HG02884 (cell line): ENCODE data around the gene PLXNB2.

ENCODE experiments used
- ATAC-seq: cut with Tn5 transposase; IDR thresholded peaks from one replicate; pipeline ENCODE4 v1.9.1; 2021; ENCODE audit warnings: mild to moderate bottlenecking, moderate library complexity; ENCODE audit not compliant: unreplicated experiment

PLXNB2 gene

DNA sequence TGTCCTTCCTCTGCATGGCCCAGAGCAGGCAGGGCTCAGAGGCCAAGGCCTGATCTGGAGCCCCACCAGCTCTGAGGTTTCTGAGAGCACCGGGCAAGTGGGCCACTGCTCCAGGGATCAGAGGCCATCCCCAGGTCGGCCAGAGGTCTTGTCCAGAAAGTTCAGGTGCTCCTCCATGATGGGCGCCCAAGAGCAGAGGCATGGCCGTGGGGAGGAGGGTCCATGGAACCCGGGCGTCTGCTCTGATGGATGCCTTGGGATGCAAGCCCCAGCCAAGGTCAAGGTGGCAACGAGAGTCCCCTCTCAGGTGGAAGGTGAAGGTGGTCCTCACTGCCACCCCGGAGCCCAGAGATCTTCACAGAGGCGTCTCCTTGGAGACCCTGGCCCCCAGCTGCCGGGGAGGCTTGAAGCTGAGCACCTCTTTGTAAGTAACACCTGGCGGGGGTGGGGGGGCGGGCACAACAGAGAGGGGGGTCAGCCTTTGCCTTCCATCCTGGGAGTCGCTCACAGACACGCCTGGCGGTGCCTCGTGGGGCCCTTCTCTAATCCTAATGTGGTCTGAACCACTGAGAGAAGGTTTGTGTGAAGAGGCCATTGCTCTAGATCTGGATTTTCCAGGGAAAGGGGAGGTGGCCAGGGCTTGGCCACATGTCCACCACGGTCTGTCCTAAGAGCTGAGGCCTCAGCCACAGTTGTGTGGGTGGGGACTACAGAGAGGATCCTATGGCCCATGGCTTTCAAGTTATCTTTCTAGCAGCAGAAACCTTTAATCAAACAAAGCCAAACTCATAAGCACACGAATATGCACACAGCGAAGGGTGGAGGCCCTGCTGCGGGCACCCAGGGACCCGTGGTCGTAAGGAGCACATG is 54.2 kb downstream of the PLXNB2 start:
- ATAC-seq, result no peak

DNA sequence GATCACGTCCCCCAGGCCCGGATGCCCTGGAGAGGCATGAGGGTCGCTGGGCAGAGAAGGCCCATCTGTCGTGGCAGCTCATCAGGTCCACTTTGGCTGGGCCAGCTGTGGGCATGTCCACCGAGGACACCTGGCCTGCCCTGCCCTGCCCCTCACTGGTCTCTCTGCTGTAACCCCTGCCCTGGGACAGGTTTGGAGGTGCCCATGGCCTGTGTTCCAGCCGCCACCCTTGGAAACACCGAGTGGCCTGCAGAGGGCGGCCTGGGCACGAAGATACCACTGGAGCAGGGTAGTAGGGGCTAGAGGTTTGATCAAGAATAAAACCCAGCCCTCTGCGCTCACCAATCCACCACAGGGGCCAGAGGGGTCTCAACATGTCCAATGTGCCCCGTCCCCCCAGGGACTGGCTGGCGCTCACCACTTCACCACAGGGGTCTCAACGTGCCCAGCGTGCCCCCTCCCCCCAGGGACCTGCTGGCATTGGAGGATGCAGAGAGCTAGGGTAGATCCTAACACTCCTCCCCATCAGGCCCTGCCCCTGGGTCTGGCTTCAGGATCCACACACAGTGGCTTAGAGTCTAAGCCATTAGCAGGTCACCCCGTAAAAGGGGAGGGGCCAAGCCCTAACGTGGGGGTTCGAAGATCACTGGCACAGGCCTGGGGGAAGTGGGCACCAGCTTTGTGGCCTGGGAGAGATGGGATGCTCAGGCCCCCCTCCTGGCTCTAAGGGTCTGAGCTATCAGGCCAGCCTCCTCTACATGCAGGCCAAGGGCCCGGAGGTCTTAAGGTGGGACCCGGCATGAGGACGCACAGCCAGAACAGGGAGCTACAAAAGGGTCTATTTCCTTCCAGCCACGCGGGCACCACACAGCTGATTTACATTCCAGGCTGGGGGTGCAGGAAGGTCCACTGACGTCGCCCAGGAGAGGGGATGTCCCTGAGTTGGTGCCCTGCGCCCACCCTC is 55.1 kb downstream of the PLXNB2 start:
- ATAC-seq, result no peak

DNA sequence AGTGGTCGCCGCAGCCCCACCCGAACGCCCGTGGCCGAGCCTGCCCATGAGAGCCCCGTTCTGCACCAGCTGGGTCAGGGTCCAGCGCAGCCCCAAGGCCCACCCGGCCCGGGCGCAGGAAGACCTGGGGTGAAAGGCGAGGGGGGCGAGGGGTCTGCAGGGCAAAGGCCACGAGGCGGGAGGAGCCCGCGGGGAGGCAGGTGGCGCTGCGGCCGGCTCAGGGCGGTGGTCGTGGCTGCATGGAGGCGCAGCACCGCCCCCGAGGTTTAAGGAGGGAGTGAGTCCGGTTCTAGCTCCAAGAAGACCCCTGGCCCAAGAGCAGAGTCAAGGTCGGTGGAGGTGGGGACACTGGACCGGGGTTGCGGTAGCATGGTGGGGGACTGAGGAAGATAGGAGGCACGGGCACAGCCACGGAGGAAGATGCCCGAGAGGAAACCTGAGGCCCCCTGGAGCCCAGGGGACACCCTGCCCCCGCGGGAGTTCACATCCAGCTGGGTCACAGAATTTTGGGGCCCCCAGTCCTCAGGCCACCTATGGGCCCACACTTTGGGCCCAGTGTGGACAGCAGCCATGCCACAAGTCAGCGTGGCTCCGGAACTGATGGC is 55.9 kb downstream of the PLXNB2 start:
- no peak for ATAC-seq

DNA sequence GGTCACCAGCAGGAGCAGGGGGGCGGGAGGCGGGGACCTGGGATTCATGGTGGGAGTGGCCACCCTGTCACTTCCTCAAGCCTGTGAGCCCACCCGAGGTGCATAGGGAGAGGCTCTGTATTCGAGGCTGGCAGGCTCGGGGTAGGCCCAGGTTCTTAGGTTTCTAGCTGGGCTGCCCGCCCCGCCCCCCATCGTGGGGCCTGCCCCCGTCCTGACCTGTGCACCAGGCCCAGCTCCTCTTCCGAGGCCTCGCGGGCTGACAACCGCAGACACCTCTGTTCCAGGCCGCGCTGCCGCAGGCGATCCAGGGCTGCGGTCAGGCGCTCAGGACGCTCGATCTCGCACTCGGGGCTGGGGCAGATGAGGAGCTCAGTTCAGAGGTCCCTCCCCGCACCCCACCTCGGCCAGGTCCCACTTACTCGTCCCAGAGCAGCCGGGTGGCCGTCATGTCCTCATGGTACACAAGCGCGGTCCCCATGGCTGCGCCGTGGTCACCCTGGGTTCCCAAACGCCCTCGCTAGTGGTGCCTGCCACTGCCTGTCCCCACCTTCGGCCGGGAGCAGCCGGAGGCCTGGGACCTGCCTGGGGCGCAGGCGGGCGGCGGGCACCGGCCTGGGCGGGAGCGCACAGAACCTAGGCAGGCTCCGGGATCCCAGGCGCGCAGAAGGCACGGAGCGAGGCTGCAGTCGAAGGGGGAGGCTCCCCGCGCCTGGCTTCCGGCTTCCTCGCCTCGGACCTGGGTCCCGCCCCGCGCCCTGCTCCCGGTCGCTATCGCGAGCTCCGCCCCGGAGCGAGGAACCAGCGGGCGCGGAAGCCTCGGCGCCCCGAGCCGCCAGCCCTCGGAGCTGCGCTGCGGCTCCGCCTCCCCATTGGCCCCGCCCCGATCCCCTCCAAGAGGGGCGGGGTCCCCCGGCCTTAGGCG is 56.6 kb downstream of the PLXNB2 start, which contains the start of gene HDAC10:
Gene HDAC10 (minus strand): TSS at position 711 of the 922 bp plus-strand sequence. CDS start 233 bp downstream, at position 478.
- peak; percentile 60 for ATAC-seq

DNA sequence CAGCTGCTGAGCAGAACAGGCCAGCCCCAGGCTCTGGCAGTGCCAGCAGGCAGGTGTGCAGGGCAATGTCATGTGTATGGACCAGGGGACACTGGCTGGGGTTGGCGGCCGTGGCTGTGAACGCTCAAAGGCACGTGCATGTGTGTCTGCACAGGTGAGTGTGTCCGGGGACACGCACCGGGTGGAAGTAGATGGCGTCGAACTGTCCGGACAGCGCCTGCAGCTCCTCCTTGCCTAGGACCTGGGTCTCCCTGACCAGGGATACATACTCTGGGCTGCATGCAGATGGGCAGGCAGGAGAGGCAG is 57.2 kb downstream of the PLXNB2 start:
- no peak for ATAC-seq

DNA sequence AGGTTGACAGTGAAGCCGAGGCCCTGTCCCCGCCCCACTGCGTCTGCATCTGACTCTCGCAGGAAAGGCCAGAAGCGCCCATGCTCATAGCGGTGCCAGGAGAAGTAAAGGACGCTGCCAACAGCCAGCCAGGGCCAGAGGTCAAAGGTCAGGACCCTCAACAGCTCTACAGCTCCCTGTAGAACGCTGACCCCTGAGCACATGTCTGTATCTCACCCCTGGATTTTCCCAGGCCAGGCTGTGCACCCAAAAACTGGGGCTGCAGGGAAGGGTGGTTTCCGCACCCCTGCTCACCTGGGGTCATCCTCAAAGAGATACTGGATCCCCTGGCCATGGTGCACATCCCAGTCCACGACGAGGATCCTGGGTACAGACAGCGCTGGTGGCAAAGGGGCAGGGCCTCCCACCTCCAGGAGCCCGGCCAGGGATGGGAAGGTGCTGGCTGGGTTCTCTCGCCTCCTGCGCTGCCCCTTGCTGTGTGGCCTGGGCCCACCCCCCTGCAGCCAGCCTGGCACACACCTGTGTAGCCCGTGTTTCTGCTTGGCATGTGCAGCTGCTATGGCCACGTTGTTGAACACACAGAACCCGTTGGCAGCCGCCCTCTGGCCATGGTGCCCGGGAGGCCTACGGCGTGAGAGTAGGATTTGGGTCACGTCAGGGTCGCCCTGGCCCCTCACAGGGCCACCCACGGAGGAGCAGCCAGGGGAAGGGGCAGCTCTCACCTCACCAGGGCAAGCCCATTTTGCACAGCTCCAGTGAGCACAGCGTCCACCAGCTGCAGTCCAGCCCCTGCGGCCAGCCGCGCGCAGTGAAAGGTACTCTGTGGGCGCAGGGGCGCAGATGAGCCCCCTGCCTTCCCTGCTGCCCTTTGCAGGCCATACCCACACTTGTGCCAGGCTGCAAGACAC is 57.9 kb downstream of the PLXNB2 start:
- ATAC-seq, result no peak

DNA sequence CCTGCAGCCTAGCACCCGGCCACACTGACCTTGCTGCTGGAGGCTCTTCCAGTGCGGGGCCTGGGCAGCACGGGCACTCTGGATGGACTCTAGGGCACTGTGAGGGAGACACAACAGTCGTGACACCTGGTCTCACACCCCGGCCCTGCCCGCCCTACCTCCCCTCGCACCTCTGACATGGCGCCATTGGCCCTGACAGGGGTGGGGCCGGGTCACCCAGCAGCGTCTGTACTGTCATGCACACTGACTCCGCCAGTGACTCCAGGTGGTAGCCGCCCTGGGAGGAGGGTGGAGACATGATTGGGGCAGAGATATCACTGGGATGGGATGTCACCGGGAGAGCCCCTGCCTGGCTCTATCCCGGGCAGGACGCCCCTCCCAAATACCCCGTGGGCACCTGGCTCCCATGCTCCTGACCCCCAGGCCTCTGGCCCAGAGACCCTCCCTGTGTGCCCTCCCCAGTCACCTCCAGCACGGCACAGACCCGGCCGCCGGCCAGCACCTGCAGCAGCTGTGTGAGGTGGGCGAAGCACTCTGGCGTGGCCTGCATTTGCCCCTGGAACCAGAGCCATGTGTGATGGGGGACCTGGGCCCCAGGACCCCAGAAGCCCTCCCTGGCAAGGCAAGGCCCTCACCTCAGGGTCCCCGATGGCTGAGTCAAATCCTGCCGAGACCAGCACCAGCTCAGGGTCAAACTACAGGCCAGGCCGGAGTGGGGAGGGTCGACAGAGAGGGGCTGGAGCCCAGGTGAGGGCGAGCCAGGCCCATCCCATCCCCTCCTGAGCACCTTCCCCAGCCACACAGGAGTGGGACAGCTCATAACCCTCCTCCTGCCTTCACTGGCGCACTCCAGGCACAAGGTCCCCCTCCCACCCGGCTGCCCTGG is 59.0 kb downstream of the PLXNB2 start:
- no peak for ATAC-seq

DNA sequence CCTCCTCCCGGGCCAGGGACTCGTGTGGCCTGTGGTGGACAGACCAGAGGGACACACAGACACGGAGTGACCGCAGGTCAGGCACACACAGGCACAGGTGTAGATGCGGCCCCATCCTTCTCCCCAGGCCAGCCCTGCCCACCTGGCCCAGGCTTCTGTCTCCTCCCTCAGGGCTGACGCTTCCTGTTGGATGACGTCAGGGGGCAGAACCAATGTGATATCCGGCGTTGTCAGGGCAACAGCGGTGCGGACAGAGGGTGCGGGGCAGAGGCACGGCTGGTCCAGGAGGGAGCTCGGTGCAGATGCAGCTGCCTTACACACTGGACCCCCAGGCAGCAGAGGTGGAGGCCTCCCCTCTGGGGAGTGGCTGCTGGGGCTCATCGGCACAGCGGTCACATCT is 59.7 kb downstream of the PLXNB2 start:
- no peak for ATAC-seq

DNA sequence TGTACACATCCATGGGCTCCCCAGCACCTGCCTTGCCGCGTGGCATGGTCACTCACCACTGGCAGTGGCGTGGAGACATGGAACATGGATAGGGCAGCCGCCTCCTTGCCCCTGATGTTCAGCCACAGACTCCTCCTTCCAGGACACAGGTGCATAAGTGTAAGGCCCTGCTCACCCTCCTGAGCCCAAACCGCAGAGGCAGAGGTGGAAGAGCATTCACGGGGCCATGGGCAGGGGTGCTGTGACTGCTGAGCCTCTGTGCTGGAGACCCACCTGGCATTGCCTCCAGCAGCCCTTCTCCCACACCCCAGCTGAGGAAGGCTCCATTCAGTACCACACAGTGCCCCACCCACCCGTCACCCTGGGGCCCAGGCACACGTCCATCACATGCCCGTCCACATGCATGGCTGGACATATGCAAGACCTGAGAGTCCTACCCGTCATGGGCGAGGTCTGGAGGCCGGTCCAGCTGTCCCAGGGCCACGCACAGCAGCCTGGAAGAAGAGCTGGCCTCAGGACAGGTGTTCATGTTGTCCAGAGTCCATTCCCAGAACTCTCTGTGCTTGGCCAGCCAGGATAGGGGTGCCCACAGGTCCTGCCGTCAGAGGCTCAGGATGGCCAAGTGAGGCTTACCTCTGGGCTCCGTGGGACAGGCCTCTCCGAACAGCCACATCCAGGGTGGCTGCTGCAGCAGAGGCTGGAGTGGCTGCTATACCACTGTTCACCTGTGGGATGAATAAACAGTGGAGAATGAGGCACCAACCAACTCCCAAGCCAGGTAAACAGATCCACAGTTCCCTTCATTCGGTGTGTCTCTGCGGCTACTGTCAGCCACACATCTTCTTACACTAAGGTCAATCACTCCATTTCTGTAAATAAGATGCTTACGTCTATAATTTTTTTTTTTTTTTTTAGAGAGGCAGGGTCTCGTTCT is 60.9 kb downstream of the PLXNB2 start:
- ATAC-seq, result no peak

DNA sequence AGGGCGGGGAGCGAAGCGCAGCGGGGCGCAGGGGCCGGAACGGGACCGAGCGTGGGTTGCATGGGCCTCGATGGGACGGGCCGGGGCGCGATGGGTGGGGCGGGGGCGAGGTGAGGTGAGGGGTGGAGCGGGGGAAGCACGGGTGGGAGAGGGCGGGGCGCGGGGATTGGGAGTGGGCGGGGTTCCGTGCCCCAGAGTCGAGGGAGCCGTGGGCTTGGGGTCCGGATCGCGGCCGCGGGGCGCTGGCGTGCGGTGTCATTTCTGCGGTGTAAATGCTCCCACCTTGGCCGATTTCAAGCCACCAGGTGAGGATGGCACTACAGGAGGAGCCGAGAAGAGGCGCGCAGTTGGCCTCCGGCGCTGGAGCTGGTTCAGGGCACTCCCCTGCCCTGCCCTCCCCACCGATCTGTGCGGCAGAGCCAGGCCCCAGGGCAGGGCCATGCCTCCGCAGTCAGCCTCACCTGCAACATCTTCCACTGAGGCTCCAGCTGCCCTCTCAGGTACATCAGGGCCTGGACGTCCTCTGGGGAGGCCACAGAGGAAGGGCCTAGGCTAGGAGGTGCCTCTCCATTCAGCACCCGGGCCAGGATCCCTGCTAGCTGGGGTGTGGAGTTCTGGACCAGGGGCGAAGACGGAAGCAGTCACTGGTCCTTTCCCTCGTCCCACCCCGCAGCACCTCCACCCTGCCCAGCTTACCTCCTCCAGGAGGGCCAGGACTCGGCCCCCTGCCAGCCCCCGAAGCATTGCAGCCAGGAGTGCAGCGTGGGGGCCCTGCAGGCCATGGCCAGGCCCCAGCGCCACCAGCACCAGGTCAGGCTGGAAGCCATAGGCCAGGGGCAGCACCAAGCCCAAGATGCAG is 62.0 kb downstream of the PLXNB2 start:
- ATAC-seq, result no peak

DNA sequence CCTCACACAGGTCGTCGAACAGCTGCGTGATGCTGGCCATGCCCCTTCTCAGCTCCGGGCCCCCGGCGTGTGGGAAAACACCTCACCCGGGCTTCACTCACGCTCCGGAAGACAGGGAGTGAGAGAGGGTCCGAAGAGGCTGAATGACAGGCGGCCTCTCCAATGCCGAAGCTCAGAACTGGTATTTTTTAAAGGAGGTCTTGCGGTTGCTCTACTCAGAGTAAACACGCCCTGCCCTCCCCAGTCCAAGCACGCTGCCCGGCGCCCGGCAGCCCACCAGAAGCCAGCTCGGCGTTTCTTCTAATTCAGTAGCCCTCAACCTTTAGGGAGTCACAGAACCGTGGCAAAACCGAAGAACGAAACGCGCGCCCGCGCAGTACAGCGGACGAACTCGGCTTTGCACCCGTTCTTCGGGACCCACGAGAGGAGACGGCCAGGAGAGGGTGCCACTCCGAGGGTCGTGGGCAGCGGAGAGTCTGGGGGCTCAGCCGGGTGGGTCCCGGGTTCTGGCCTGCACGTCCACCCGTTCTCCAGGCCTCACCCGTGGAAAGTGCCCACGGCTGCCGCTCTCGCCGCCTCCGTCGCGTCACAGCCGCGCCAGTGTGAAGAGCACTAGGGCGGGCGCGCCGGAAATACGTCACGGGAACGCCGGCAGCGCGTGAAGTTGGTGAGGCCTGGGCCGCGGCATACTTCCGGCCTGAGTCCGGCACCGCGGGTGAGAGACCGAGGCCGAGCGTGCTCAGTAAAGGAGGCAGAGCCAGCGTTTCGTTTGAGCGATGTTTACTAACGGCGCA is 62.8 kb downstream of the PLXNB2 start, which contains the start of gene TUBGCP6:
Gene TUBGCP6 (minus strand): TSS at position 604 of the 794 bp plus-strand sequence. CDS start 564 bp downstream, at position 40.
- peak; percentile 66 for ATAC-seq

DNA sequence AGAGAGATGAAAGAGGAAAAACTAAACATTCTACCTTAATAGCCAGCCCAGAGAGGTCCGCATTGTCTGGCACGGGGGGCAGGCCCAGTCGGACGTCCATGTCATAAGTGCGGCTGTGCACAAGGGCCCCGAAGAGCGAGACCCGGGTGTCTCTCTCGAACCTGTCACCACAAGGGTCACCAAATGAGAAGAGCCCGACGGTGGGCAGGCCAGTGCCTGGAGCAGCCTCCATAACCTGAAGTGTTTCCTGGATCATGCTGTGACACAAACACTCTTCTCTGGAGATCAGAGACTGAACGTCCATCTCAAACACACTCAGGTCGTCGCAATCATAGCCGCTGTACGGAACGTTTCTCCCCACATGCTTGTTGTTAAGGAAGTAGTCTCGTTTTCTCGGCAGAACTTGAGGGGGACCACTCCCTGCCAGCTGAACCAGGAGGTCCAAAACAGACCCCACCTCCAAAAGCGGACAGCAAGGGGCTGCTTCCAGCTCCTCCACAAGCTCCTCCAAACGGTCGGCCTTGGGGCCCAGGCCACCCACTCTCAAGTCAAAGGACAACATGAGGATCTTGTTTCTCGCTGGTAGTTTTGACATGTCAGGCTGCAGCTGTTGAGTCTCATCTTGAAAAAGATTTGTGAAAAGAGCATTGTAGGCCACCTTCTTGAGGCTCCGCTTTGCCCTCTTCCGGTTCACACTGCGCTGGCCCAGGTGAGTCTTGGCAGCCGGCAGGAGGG is 63.6 kb downstream of the PLXNB2 start:
- ATAC-seq, result no peak

DNA sequence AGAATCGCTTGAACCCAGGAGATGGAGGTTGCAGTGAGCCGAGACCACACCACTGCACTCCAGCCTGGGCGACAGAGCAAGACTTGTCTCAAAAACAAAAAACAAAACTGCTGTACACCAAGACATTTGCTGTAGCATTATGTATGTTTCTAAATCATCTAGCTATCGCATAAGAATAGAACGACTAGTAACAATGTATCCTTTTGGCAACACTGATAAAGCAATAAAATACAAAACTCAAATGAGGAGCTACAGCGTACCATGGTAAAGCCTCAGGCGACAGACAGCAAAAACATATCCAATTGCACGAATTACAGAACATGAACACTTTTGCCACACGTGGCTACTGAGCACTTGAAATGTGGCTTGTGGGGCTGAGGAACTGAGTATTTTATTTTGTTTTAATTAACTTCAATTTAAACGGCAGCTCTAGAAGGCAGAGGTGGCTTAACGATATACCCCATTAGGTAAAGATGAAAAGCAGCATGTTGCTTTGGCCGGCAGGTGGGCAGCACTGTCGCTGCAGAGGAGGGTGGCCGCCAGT is 65.0 kb downstream of the PLXNB2 start:
- no peak for ATAC-seq

DNA sequence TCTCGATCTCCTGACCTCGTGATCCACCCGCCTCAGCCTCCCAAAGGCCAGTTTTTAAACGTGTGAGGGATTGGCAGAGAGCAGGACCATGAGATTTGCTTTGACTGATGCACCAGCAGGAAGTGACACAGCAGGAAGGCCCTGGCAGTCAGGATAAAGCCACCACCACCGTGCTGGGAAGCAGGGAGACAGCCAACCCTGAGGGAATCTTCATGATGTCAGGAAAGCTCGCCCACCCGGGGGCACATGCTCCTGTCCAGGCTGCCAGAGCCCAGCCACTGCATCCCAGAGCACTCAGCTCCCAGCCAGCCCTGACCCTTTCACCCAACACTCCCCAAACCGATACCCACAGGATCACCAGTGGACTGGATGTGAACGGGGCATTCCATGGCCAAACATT is 68.7 kb downstream of the PLXNB2 start:
- ATAC-seq, result no peak
